CD4-positive, CD25-positive, alpha-beta regulatory T cell (primary cell): ENCODE data around the gene NEO1. TPM values are rescaled to one million over a fixed set of nuclear protein-coding genes. Genes with fewer than 3 reads are reported as not detected.

Experiments
- ATAC-seq, 2 donors: fragments of 150-1000 bp; cut with Tn5 transposase; one replicate each; pipeline ENCODE4 v1.10.0; 2021; ENCODE audit warnings: low read depth in 2 of 2, moderate number of reproducible peaks in 2 of 2, moderate library complexity in 1 of 2
- DNase-seq, 3 donors: peaks; one replicate each; pipeline versions ENCODE4 v3.0.0 to v3.0.0-alpha.2; 2012 to 2022; ENCODE audit warnings: mixed read lengths in 1 of 3
- H3K27ac ChIP-seq: one replicate; pipeline ENCODE4 v1.7.0; 2013; ENCODE audit warnings: mild to moderate bottlenecking, low read length; ENCODE audit not compliant: insufficient read depth, poor library complexity, severe bottlenecking
- H3K27me3 ChIP-seq: one replicate; pipeline ENCODE4 v1.7.0; 2013; ENCODE audit warnings: low read length; ENCODE audit not compliant: control insufficient read depth, insufficient read depth
- H3K36me3 ChIP-seq: one replicate; pipeline ENCODE4 v1.7.0; 2013; ENCODE audit warnings: mild to moderate bottlenecking, low read length, moderate library complexity; ENCODE audit not compliant: control insufficient read depth, insufficient read depth
- H3K4me1 ChIP-seq: 2 replicates; pipeline ENCODE4 v1.7.0; 2013; ENCODE audit warnings: mild to moderate bottlenecking, low read length; ENCODE audit not compliant: insufficient read depth, control insufficient read depth, poor library complexity, severe bottlenecking
- H3K4me3 ChIP-seq: one replicate; pipeline ENCODE4 v1.7.0; 2013; ENCODE audit warnings: low read depth, mild to moderate bottlenecking, low read length, moderate library complexity
- H3K9me3 ChIP-seq, 2 experiments: 1 replicate in 1 of 2; 2 replicates in 1 of 2; pipeline ENCODE4 v1.7.0; 2013; ENCODE audit warnings: low read length in 2 of 2, mild to moderate bottlenecking in 1 of 2, moderate library complexity in 1 of 2; ENCODE audit not compliant: control insufficient read depth in 2 of 2
- H3K27ac Mint-ChIP-seq, 3 donors: one replicate each; pipeline ENCODE4 v1.8.0; 2020 to 2022; ENCODE audit warnings: mild to moderate bottlenecking in 3 of 3, mixed read lengths in 3 of 3, moderate library complexity in 2 of 3
- H3K27me3 Mint-ChIP-seq: one replicate; pipeline ENCODE4 v1.8.0; 2022; ENCODE audit warnings: mild to moderate bottlenecking, mixed read lengths
- H3K36me3 Mint-ChIP-seq: one replicate; pipeline ENCODE4 v1.8.0; 2020; ENCODE audit warnings: mixed read lengths
- H3K4me1 Mint-ChIP-seq, 4 donors: one replicate each; pipeline ENCODE4 v1.8.0; 2020 to 2022; ENCODE audit warnings: mixed read lengths in 4 of 4, mild to moderate bottlenecking in 1 of 4
- H3K4me3 Mint-ChIP-seq, 4 donors: one replicate each; pipeline ENCODE4 v1.8.0; 2020 to 2022; ENCODE audit warnings: mild to moderate bottlenecking in 4 of 4, mixed read lengths in 4 of 4, moderate library complexity in 3 of 4
- H3K9me3 Mint-ChIP-seq, 7 donors: one replicate each; pipeline ENCODE4 v1.8.0; 2020 to 2022; ENCODE audit warnings: mixed read lengths in 7 of 7, mild to moderate bottlenecking in 3 of 7, moderate library complexity in 2 of 7
- polyA plus RNA-seq, 4 donors: library from polyadenylated mRNA; unstranded; fragments of 300-500 nt; fragmentation: Illumina TruSeq; gene quantifications; one replicate each; pipeline ENCODE4 v1.2.3, GENCODE V29; 2021
- total RNA-seq: library from RNA; stranded (reverse); gene quantifications from one replicate; pipeline ENCODE4 v1.2.3, GENCODE V29; 2022

NEO1 gene
- total and polyA plus RNA-seq, 5 donors from 2014 or later = 0.45 to 2.7 (median 0.68) TPM

DNA sequence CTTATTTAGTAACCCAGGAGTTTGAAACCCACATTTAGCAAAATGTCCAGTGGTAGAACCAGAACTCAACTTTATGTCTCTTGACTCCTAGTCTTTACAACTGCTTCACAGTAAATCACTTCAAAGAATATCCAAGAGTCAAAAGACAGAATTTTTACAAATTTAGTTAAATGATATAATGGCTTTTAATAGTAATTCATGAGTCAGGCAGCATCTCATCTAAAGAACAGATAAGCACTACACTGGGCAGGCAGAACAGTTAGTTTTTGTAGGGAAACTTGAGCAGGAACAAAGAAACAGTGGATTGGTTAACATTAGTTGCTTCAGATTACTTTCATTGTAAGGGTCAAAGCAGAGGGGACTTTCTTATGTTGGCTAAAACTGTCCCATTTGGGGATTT, 120.2 kb downstream of the NEO1 start:
- Histone ChIP-seq H3K4me3 (no peak overlapping the region), H3K27me3 (peaks cover 8% of the 10 kb centered on the region), H3K4me1 (no peaks in the 10 kb centered on the region), H3K27ac (no peak overlapping the region), H3K9me3 (no peaks in the 10 kb centered on the region), H3K36me3 (no peaks in the 10 kb centered on the region)
- H3K4me3 Mint-ChIP-seq = no peak overlapping the region
- no peaks in the 10 kb centered on the region for H3K36me3 Mint-ChIP-seq
- H3K27ac Mint-ChIP-seq = no peak overlapping the region
- no peak for ATAC-seq
- H3K9me3 Mint-ChIP-seq = peaks cover 0 to 2% (median 0%) of the 10 kb centered on the region in 7 donors
- no peak for DNase-seq
- no peaks in the 10 kb centered on the region for H3K4me1 Mint-ChIP-seq
- peaks cover 11% of the 10 kb centered on the region for H3K27me3 Mint-ChIP-seq

DNA sequence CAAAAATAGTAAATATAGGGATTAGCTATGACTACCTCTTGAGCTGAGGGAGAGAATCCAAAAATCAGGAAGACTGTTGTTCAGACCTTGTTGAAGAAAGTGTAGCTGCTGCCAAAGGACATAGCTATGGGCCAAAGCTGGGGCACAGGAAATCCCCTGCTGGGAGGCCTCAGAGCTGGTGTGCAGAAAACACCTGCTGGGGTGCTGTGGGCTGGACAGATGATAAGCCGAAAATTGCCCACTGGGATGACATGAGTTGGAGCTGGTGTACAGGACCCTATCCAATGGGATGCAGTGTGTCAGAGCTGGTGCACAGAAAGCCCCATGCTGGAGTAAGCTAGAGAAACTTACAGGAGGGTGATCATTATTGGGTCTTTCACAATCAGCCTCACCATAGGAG, 121.9 kb downstream of the NEO1 start:
- Mint-ChIP-seq H3K27ac (no peak overlapping the region), H3K9me3 (peaks cover 0 to 2% (median 0%) of the 10 kb centered on the region in 7 donors), H3K36me3 (no peaks in the 10 kb centered on the region), H3K27me3 (peaks cover 11% of the 10 kb centered on the region), H3K4me3 (no peak overlapping the region), H3K4me1 (no peaks in the 10 kb centered on the region)
- DNase-seq = no peak
- Histone ChIP-seq H3K36me3 (no peaks in the 10 kb centered on the region), H3K27ac (no peak overlapping the region), H3K27me3 (peaks cover 7% of the 10 kb centered on the region), H3K4me3 (no peak overlapping the region), H3K9me3 (no peaks in the 10 kb centered on the region), H3K4me1 (no peaks in the 10 kb centered on the region)
- ATAC-seq = no peak

DNA sequence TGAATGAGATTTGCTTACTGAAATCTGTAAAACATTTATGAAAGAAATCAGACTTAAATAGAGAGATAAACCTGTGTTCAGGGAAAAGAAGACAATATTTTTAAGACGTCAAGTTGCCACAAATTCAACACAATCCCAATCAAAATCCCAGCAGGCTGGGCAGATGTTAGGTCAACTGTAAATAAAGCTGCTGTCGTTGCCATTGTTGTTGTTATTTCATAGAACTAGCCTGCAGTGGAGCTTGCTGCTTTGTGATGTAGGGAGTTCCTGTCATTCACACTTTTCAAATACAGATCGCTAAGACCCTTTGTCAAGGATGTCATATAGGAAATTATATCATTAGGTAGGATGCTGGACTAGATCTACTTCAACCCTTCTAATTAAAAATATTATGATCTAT, 123.1 kb downstream of the NEO1 start:
- no peak overlapping the region for H3K4me3 ChIP-seq
- H3K4me3 Mint-ChIP-seq = no peak overlapping the region
- H3K27ac Mint-ChIP-seq = no peak overlapping the region
- no peaks in the 10 kb centered on the region for H3K36me3 ChIP-seq
- no peaks in the 10 kb centered on the region for H3K4me1 Mint-ChIP-seq
- no peaks in the 10 kb centered on the region for H3K9me3 ChIP-seq
- peaks cover 8% of the 10 kb centered on the region for H3K27me3 ChIP-seq
- ATAC-seq = no peak
- DNase-seq = no peak
- peaks cover 11% of the 10 kb centered on the region for H3K27me3 Mint-ChIP-seq
- peaks cover 0 to 2% (median 0%) of the 10 kb centered on the region in 7 donors for H3K9me3 Mint-ChIP-seq
- no peaks in the 10 kb centered on the region for H3K36me3 Mint-ChIP-seq
- no peak overlapping the region for H3K27ac ChIP-seq
- no peaks in the 10 kb centered on the region for H3K4me1 ChIP-seq

DNA sequence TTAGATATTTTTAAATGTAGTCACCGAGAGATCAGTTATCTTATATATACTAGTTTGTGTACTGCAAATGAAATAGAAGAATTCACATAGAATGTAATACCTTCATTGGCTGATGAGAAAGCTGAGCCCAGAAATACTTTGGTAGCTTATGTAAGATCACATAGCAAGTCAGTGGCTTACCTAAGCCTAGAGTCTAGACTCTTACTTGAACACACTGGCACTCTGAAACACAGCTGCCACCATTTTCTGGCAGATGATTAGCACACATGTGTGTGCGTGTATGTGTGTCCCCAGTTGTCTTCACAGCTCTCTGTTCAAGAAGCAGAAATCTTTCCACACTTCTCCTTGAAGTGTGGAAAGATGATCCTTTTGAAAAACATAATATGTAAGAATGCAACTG, 124.3 kb downstream of the NEO1 start:
- Mint-ChIP-seq H3K9me3 (peaks cover 0 to 9% (median 3%) of the 10 kb centered on the region in 7 donors), H3K36me3 (no peaks in the 10 kb centered on the region), H3K27ac (no peak overlapping the region), H3K27me3 (peaks cover 5% of the 10 kb centered on the region), H3K4me1 (no peaks in the 10 kb centered on the region), H3K4me3 (no peak overlapping the region)
- no peak overlapping the region for H3K4me3 ChIP-seq
- DNase-seq = no peak
- no peaks in the 10 kb centered on the region for H3K36me3 ChIP-seq
- H3K4me1 ChIP-seq = no peaks in the 10 kb centered on the region
- no peak for ATAC-seq
- H3K27ac ChIP-seq = no peak overlapping the region
- peaks cover 8% of the 10 kb centered on the region for H3K27me3 ChIP-seq
- H3K9me3 ChIP-seq = no peaks in the 10 kb centered on the region

DNA sequence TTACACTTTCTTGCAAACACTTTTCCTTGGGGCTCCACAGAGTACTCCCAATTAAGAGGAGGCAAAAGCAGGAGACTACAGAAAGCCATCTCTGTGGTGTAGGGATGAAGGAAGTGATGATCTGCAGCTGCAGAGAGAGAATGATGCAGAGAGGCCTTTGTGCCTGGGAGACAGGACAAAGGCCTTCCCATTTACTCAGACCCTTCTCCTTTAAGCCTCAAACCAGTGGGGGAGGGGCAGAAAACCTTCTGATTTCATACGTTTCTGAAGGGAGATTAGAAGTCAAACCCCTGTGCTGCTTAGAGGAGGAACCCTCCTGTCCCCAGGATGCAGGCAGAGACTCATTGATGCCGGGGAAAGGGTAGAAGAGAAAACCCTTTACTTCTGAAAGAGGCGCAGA, 130.8 kb downstream of the NEO1 start:
- DNase-seq (no peak), ATAC-seq (no peak)
- Mint-ChIP-seq H3K36me3 (no peaks in the 10 kb centered on the region), H3K27ac (no peak overlapping the region), H3K4me3 (no peak overlapping the region), H3K27me3 (peaks cover 14% of the 10 kb centered on the region), H3K9me3 (peaks cover 0 to 10% (median 3%) of the 10 kb centered on the region in 7 donors), H3K4me1 (no peaks in the 10 kb centered on the region)
- no peaks in the 10 kb centered on the region for H3K9me3 ChIP-seq
- no peaks in the 10 kb centered on the region for H3K4me1 ChIP-seq
- peaks cover 2% of the 10 kb centered on the region for H3K27me3 ChIP-seq
- H3K36me3 ChIP-seq = no peaks in the 10 kb centered on the region
- no peak overlapping the region for H3K4me3 ChIP-seq
- no peak overlapping the region for H3K27ac ChIP-seq

DNA sequence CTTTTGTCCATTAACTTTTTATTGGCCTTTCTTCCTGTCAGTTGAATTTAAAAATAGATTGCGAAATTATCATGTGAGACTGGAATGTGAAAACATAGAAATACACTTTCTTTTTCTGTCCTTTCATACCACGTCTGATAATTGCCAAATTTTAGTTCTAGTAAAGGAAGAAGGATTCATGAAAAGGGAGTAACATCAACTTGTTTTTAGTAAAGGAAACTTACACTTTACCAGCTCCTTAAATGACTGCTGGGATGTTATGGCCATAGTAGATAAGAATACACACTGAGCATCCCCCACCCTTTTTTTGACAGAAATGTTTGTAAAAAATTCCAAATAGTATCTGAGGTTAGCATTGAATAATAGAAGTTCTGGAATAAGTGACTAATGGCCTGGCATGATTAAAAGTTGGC, 137.9 kb downstream of the NEO1 start:
- H3K4me3 ChIP-seq = no peak overlapping the region
- H3K36me3 ChIP-seq = no peaks in the 10 kb centered on the region
- peaks cover 0 to 2% (median 0%) of the 10 kb centered on the region in 7 donors for H3K9me3 Mint-ChIP-seq
- H3K27me3 Mint-ChIP-seq = peaks cover 19% of the 10 kb centered on the region
- H3K27ac Mint-ChIP-seq = no peak overlapping the region
- no peaks in the 10 kb centered on the region for H3K4me1 Mint-ChIP-seq
- H3K4me1 ChIP-seq = no peaks in the 10 kb centered on the region
- H3K27ac ChIP-seq = no peak overlapping the region
- H3K27me3 ChIP-seq = peaks cover 4% of the 10 kb centered on the region
- DNase-seq = no peak
- ATAC-seq = no peak
- H3K9me3 ChIP-seq = no peaks in the 10 kb centered on the region
- H3K4me3 Mint-ChIP-seq = no peak overlapping the region
- H3K36me3 Mint-ChIP-seq = no peaks in the 10 kb centered on the region

DNA sequence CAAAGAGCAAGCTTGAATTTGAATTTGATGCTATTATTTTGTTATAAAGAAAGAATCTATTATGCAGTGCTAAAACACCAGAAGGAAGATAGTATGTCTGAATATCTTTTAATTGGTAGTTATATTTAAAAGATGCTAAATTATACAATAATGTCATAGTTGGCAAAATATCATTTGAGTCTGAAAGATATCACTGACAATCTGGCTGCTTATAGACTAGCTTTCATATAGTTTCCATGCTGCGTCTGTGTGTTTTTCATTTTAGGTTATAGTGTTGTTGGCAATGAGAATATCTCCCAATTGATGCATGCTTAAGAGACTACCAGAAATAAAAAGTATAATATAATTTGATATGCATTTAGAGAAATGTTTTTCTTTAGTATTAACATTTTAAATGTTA, 142.9 kb downstream of the NEO1 start:
- no peaks in the 10 kb centered on the region for H3K4me1 ChIP-seq
- H3K9me3 ChIP-seq = no peaks in the 10 kb centered on the region
- peaks cover 49% of the 10 kb centered on the region for H3K27me3 Mint-ChIP-seq
- H3K36me3 ChIP-seq = no peaks in the 10 kb centered on the region
- peaks cover 0 to 2% (median under 1%) of the 10 kb centered on the region in 4 donors for H3K4me1 Mint-ChIP-seq
- no peak overlapping the region for H3K27ac Mint-ChIP-seq
- DNase-seq (no peak), ATAC-seq (no peak)
- no peaks in the 10 kb centered on the region for H3K36me3 Mint-ChIP-seq
- no peak overlapping the region for H3K4me3 Mint-ChIP-seq
- H3K4me3 ChIP-seq = no peak overlapping the region
- H3K27me3 ChIP-seq = peaks cover 8% of the 10 kb centered on the region
- H3K9me3 Mint-ChIP-seq = peaks cover 0 to 2% (median 0%) of the 10 kb centered on the region in 7 donors
- H3K27ac ChIP-seq = no peak overlapping the region

DNA sequence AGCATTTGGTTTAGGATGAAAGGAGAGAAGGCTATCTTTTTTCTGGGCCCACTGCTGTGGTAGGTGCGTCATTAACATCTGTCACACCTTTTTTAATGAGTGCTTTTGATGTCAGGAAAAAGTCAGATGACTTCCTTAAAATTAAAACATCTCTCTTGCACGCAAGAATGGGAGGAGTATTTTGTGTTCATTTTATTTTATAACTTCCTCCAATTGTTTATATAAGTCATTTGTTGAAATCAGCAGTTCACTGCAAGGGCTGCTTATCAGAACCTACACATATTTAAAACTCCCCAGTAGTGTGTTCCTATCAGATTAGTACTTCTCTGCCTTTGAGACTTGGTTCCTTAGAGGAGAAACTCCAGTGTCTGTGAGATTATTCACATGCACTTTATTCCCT, 143.8 kb downstream of the NEO1 start:
- Mint-ChIP-seq H3K27me3 (peaks cover 49% of the 10 kb centered on the region), H3K36me3 (no peaks in the 10 kb centered on the region), H3K4me1 (peaks cover 0 to 2% (median under 1%) of the 10 kb centered on the region in 4 donors), H3K4me3 (no peak overlapping the region), H3K27ac (no peak overlapping the region), H3K9me3 (peaks cover 0 to 2% (median 0%) of the 10 kb centered on the region in 7 donors)
- H3K9me3 ChIP-seq = no peaks in the 10 kb centered on the region
- DNase-seq (peak in 1 of 3 donors; percentile 13), ATAC-seq (no peak)
- no peaks in the 10 kb centered on the region for H3K4me1 ChIP-seq
- H3K27me3 ChIP-seq = peaks cover 6% of the 10 kb centered on the region
- H3K36me3 ChIP-seq = no peaks in the 10 kb centered on the region
- no peak overlapping the region for H3K27ac ChIP-seq
- no peak overlapping the region for H3K4me3 ChIP-seq
